Ecto neural progenitor cell (in vitro differentiated cells): Measurements from ENCODE around the gene CLDN11.

Experiments
- DNase-seq: peaks from one replicate; pipeline ENCODE4 v3.0.0-alpha.2; 2018; ENCODE audit warnings: low spot score

CLDN11 gene

DNA sequence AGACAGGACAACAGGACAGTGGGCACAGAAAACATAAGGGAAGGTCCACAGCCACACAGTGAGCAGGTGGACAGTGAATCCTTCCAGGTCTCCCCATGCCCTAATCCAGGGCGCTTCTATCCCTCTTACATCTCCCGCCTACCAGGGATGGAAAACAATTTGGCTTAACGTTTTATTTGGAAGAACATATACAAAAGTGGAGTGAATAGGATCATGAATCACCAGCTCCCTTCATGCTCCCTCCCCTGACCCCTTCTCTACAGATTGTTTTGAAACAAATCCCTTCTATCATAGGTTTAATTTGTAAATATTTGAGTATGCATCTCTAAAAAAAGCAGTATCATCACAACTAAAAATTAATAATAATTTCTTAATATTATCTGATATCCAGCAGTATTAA, 52.5 kb downstream of the CLDN11 start:
- DNase-seq: no peak

DNA sequence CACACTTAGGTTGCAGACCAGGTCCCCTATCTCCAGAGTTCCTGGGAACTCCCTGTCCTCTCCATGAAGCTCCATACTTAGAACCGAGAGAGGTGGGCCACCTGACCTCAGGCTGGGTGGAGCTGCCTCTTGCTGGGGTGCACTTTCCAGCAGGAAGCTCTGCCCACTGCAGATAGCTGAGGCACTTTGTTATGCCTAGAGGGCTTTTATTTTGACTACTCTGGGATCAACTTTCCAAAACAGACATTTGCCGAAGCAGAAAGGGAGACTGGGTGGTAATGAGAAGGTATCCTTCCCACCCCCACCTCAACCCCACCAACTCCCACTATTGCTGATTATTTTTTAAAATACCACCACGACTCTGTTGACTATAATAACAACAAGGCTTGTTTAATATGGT, 54.7 kb downstream of the CLDN11 start:
- DNase-seq: no peak

DNA sequence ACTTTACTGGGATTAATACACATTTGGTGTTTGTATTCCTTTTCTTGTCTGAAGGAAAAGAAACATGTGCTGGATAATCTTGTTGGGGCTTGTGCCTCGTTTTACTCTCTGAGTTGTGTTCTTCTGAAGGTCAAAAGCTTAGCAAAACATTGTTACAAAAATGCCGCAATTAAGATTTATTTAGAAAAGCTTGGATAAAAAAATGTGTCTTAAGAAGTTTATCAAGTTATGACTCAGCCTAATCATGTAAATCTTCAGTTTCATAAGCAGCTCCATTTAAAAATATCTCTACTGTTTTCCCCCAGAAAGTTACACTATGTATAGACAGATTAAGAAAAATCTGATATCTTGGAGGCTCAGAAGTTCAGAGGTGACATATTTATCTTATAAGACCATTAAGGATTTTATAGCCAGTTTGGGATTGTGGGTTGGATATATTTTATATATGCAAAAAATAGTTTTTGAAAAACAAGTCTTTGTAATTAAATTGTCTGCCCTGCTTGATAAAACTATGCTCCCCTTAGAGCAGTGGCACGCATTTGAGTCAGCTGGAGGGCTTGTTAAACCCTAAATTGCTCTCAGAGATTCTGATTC, 56.5 kb downstream of the CLDN11 start:
- no peak for DNase-seq

DNA sequence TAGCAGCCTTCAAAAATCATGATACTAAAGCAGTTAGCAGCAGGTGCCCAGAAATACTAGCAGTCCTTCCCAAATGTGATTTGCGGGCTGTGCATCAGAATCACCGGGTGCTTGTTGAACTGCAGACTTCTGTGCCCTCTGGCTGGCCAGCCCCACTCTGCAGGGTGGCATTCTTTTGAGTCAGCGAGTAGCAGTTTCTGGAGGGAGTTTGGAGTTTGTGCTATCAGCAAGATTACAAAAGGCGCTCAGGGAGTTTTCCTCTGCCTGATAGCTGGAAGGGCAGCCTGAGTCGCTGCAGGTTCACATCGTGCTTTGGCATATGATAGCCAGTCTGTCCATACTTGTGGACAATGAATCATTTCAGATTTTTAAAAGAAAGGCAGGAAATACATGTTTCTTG, 57.6 kb downstream of the CLDN11 start:
- DNase-seq: peak; percentile 57

DNA sequence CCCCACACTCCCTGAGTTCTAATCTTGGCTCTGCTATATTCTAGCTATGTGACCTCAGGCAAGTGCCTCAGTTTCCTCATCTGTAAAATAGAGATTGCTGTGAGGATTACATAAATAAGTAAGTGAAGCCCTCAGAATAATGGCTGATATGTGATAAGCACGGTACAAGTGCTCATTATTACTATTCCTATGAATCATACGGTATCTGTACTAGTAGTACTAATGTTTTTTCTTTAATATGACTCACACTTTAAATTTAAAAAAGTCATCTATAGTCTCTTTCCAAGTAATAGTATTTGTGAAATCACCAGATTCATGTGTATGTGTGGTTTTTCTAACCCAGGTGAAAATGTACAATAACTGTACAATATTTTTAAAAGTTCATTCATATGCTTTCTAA, 58.7 kb downstream of the CLDN11 start:
- no peak for DNase-seq

DNA sequence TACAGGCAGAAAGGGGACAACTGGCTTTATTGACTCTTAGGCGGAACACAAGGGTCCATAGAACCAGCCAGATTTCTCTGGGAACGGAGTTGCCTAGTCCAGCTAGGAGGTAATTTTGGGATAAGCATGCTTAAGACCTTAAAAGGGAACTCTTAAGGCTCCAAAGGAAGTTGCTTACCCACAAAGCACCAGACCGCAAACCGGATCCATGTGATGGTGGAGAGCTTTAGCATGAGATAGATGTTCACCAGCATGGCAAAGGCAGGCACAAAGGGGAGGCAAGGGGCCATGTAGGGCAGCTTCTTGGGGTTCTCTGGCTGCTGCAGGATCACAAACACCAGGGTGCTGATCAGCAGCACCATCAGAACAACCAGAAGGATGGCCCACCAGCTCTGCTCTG, 61.4 kb downstream of the CLDN11 start:
- DNase-seq: no peak

DNA sequence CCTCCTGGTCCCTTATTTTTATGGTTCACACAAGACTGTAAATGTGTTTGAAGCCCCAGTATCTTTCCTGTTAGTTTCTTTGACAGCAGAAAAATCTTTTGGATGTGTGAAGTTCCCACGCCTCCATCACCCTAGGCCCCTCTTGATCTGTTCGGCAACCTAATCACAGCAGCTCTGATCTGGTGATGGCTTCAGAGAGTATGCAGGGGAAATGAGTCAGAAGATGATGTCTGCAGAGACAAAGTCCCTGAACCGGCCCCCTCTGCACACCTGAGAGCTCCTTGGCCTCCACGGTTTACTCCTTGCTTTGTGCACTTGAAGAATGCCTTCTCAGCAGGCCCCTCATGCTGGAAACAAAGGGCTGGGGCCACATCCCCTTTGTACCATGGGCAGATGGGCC, 63.5 kb downstream of the CLDN11 start:
- no peak for DNase-seq

DNA sequence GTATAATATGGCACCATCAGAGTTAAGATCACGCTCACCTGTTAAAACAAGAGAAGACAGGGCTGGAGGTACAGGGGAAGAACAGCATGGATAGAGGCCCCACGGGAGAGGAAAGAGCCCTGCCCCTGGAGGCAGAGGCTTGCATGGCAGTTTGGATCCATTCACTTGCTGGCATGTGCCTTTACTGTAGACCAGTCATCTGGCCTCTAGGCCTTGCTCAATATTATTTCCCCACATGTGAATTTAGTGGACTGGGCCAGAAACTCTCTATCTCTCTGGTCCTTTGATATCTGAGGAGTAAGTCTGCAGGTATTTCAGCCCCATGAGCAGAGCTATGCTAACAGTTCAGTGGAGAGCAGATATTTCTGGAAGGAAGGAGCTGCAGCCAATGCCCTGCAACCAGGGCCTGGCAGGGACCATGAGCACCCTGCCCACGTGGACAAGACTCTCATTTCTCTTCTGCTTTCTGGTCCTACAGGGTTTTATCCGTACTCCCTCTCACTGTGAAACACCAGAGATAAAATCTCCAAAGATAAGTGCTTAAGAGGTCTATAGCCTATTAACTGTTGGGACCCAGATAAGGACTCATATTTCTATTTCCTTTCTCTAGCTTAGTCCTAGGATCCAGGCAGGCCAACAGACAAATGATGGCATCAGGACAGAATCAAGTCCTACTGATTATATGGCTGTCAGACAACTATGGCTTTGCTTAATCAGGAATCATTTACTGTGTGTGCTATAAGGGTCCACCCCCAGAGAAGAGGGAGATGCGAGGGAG, 65.0 kb downstream of the CLDN11 start:
- DNase-seq: no peak
